IMR-90 (cell line): Measurements from ENCODE around the gene ULK2. TPM values are rescaled to one million over a fixed set of nuclear protein-coding genes. Genes with fewer than 3 reads are reported as not detected.

Experiments
- ATAC-seq: fragments of 200-7000 bp; cut with Tn5 transposase; 2 replicates; pipeline ENCODE4 v1.9.1; 2020; ENCODE audit warnings: low read depth, mild to moderate bottlenecking, moderate library complexity
- BruUV-seq: library from RNA; stranded (reverse); fragments of 400-500 nt; replicated peaks from 2 replicates; lab custom pipeline; 2021; lab: Mats Ljungman, UMichigan
- CTCF ChIA-PET: fragments of 300-600 bp; formaldehyde crosslinking; extraction: SDS; loops from one replicate; lab custom pipeline; 2021; ENCODE audit warnings: antibody characterized with exemption; lab: Yijun Ruan, JAX
- POLR2A ChIA-PET: fragments of 300-600 bp; sonication (Branson Sonifier 250); formaldehyde crosslinking; loops from one replicate; lab custom pipeline; 2022; ENCODE audit warnings: antibody characterized with exemption; ENCODE audit not compliant: unreplicated experiment; lab: Charles Lee
- DNase-seq: peaks from one replicate; pipeline ENCODE4 v3.0.0; 2013
- H2AFZ ChIP-seq: replicated peaks from 2 replicates; pipeline ENCODE3; 2013; ENCODE audit warnings: low read length, mild to moderate bottlenecking; ENCODE audit not compliant: poor library complexity
- H2AK5ac ChIP-seq: 2 replicates; pipeline ENCODE4 v1.6.1; 2013; ENCODE audit warnings: low read depth, low read length, inconsistent platforms
- H2AK9ac ChIP-seq: replicated peaks from 2 replicates; pipeline ENCODE3; 2013; ENCODE audit warnings: mild to moderate bottlenecking, low read depth, low read length, moderate library complexity; ENCODE audit not compliant: poor library complexity
- H2BK120ac ChIP-seq: 2 replicates; pipeline ENCODE4 v1.6.1; 2013; ENCODE audit warnings: low read depth, low read length, inconsistent platforms
- H2BK15ac ChIP-seq: 3 replicates; pipeline ENCODE4 v1.6.1; 2013; ENCODE audit warnings: low read depth, low read length, inconsistent platforms
- H2BK20ac ChIP-seq: 2 replicates; pipeline ENCODE4 v1.6.1; 2013; ENCODE audit warnings: low read depth, mild to moderate bottlenecking, inconsistent platforms, low read length, moderate library complexity
- H2BK5ac ChIP-seq: 2 replicates; pipeline ENCODE4 v1.6.1; 2013; ENCODE audit warnings: mild to moderate bottlenecking, low read depth, low read length, inconsistent platforms; ENCODE audit not compliant: poor library complexity, severe bottlenecking
- H3K14ac ChIP-seq: replicated peaks from 2 replicates; pipeline ENCODE4 v1.6.1; 2013; ENCODE audit warnings: low read depth, low read length, inconsistent platforms
- H3K18ac ChIP-seq: 2 replicates; pipeline ENCODE4 v1.6.1; 2013; ENCODE audit warnings: low read depth, low read length, control low read depth
- H3K23ac ChIP-seq: 2 replicates; pipeline ENCODE4 v1.6.1; 2013; ENCODE audit warnings: low read depth, low read length, inconsistent platforms
- H3K27ac ChIP-seq: 2 replicates; pipeline ENCODE4 v1.5.1; 2013; ENCODE audit warnings: mild to moderate bottlenecking, control low read depth, low read length; ENCODE audit not compliant: insufficient read depth
- H3K27me3 ChIP-seq: 2 replicates; pipeline ENCODE4 v1.6.1; 2013; ENCODE audit warnings: low read length; ENCODE audit not compliant: control insufficient read depth, insufficient read depth
- H3K36me3 ChIP-seq: 2 replicates; pipeline ENCODE4 v1.6.1; 2013; ENCODE audit warnings: low read length, mixed read lengths; ENCODE audit not compliant: control insufficient read depth, insufficient read depth
- H3K4ac ChIP-seq: 2 replicates; pipeline ENCODE4 v1.6.1; 2013; ENCODE audit warnings: low read depth, low read length, inconsistent platforms
- H3K4me1 ChIP-seq: 2 replicates; pipeline ENCODE4 v1.6.1; 2013; ENCODE audit warnings: low read length, mixed read lengths; ENCODE audit not compliant: control insufficient read depth, insufficient read depth
- H3K4me2 ChIP-seq: 2 replicates; pipeline ENCODE4 v1.6.1; 2013; ENCODE audit warnings: low read depth, mild to moderate bottlenecking, control low read depth, low read length, moderate library complexity
- H3K4me3 ChIP-seq: 2 replicates; pipeline ENCODE4 v1.5.1; 2013; ENCODE audit warnings: low read depth, mild to moderate bottlenecking, control low read depth, low read length, moderate library complexity; ENCODE audit not compliant: insufficient read depth
- H3K56ac ChIP-seq: 2 replicates; pipeline ENCODE4 v1.6.1; 2013; ENCODE audit warnings: low read length, inconsistent platforms; ENCODE audit not compliant: insufficient read depth; ENCODE audit errors: extremely low read depth
- H3K79me1 ChIP-seq, 2 experiments: 2 replicates each; pipeline ENCODE4 v1.6.1; 2013; ENCODE audit warnings: low read length in 2 of 2, inconsistent platforms in 1 of 2, low read depth in 1 of 2
- H3K9ac ChIP-seq: 2 replicates; pipeline ENCODE4 v1.6.1; 2013; ENCODE audit warnings: low read depth, low read length, control low read depth
- H3K9me1 ChIP-seq: 2 replicates; pipeline ENCODE4 v1.6.1; 2013; ENCODE audit warnings: low read length, inconsistent platforms; ENCODE audit not compliant: insufficient read depth
- H3K9me3 ChIP-seq: 2 replicates; pipeline ENCODE4 v1.6.1; 2013; ENCODE audit warnings: low read length; ENCODE audit not compliant: control insufficient read depth, insufficient read depth
- H4K20me1 ChIP-seq: 2 replicates; pipeline ENCODE4 v1.6.1; 2013; ENCODE audit warnings: low read length, inconsistent platforms; ENCODE audit not compliant: insufficient read depth
- H4K5ac ChIP-seq: 2 replicates; pipeline ENCODE4 v1.6.1; 2013; ENCODE audit warnings: mild to moderate bottlenecking, low read depth, low read length, control low read depth
- H4K8ac ChIP-seq, 2 experiments: 2 replicates each; pipeline ENCODE4 v1.6.1; 2013; ENCODE audit warnings: low read depth in 2 of 2, low read length in 2 of 2, control low read depth in 1 of 2, inconsistent platforms in 1 of 2
- H4K91ac ChIP-seq: 2 replicates; pipeline ENCODE4 v1.6.1; 2013; ENCODE audit warnings: low read depth, low read length, inconsistent platforms; ENCODE audit not compliant: insufficient read depth
- BHLHE40 ChIP-seq: fragments of 150-350 bp; IDR thresholded peaks from 2 replicates; pipeline ENCODE4 v1.6.1; 2016; ENCODE audit warnings: mild to moderate bottlenecking, low read depth, low read length
- CEBPB ChIP-seq: IDR thresholded peaks from 2 replicates; pipeline ENCODE4 v1.6.1; 2012; ENCODE audit warnings: low read depth, low read length, improper control_type of control experiment
- WGBS, 2 experiments: methylation state at CpG; one replicate each; pipeline versions ENCODE4 v1.1.5 to v1.1.7; 2013; ENCODE audit warnings: missing lambda C conversion rate in 2 of 2; ENCODE audit not compliant: insufficient read length in 1 of 2; ENCODE audit errors: extremely low coverage in 2 of 2; 5-methylcytosine and 5-hydroxymethylcytosine counted together
- dilution Hi-C: fragments of 300-500 bp; cut with HindIII; formaldehyde crosslinking; loops from one replicate; pipeline ENCODE4 v1.14.3; 2018; ENCODE audit warnings: low sequenced_read_pairs; ENCODE audit not compliant: unreplicated experiment
- in situ Hi-C: fragments of 300-500 bp; cut with MboI; formaldehyde crosslinking; loops from 3 replicates; pipeline ENCODE4 v1.14.3; 2019; ENCODE audit warnings: low sequenced_read_pairs, inconsistent platforms, mixed read lengths
- intact Hi-C: fragments of 100-400 bp; cut with micrococcal nuclease; formaldehyde crosslinking; loops from 2 replicates; pipeline ENCODE4 v1.10.0; 2022
- polyA plus RNA-seq, 3 experiments: library from polyadenylated mRNA; depleted of rRNA; stranded (reverse); fragments of >200 nt; gene quantifications; 2 replicates each; pipeline ENCODE4 v1.2.3, GENCODE V29; 2012; ENCODE audit warnings: low replicate concordance in 1 of 3
- total RNA-seq: library from RNA; depleted of rRNA; stranded (reverse); fragments of >200 nt; gene quantifications from 2 replicates; pipeline ENCODE4 v1.2.3, GENCODE V29; 2012

ULK2 gene
- total and polyA plus RNA-seq, 2 of the 4 experiments (the other 2 are of a cell fraction) = 8.9 to 10.8 TPM

DNA sequence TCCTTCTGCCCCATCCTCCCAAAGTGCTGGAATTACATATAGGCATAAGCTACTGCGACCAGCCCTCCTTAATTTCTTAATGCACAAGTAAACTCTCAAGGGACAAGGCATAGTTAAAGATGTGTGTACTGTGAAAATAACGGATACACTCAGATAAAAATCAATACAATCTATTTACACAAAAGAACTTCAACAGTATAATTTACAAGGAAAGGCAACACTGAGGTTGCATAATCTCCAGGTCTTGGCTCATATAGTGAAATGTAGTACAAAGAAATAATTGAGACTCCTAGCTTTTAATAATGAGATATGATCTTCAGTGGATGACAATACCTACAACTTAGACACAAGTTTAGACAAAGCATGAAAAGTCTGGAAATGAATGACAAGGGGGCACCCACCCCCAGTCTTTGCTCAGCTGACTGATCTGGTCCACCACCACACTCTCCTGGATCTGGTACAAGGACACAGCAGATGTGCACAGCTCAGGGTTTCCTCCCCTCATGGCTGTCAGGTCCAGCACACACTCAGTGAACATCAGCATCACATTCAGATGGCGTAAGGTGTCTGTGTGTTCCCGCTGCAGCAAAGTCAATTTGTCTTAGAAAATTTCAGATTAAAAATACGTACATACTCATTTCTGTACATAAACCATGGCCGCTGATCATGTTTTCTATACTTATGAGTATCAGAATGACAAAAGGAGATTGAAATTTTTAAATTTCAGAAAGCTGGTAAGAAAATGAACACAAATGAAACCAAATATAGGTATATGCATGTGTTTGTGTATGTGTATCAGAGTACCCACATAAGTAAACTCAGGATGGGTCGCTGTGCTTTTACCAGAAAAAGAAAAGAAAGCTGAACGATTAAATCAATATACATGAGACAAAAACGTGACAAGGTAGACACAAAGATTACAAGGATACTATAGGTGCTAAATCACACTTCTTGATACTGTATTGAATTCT is 86.0 kb downstream of the ULK2 start:
- H2BK120ac ChIP-seq = no peak overlapping the region
- TF ChIP-seq CEBPB (no peak), BHLHE40 (no peak)
- H3K9me1 ChIP-seq = no peaks in the 10 kb centered on the region; the same call in 1 of the 2 replicates
- no peak overlapping the region for H3K23ac ChIP-seq
- no CpG with 5 or more reads among the region's 9 CpGs for WGBS, 2 experiments
- POLR2A ChIA-PET = interaction anchor here (0.6 kb wide), 1 partner anchor 15 kb away, joined by 12 read pairs; no protein-coding TSS in a partner anchor
- intact Hi-C loops = no loop called here
- H3K27ac ChIP-seq = no peak overlapping the region
- ATAC-seq (no peak), DNase-seq (no peak)
- H3K14ac ChIP-seq = no peak overlapping the region
- H2BK15ac ChIP-seq = no peak overlapping the region
- H2AFZ ChIP-seq = no peak overlapping the region
- dilution Hi-C loops = no loop called here
- CTCF ChIA-PET = interaction anchor here (0.6 kb wide), 1 partner anchor 13 kb away, joined by 4 read pairs; no protein-coding TSS in a partner anchor
- H2BK5ac ChIP-seq = no peak overlapping the region
- no TSS peak for BruUV-seq
- no peak overlapping the region for H2AK5ac ChIP-seq
- no peak overlapping the region for H2BK20ac ChIP-seq
- no peaks in the 10 kb centered on the region for H4K20me1 ChIP-seq
- H4K91ac ChIP-seq = no peak overlapping the region
- no peak overlapping the region for H3K18ac ChIP-seq
- no peak overlapping the region for H4K8ac ChIP-seq
- no peak overlapping the region for H3K9ac ChIP-seq
- H3K56ac ChIP-seq = no peak overlapping the region
- H3K36me3 ChIP-seq = peaks cover 16% of the 10 kb centered on the region
- H3K27me3 ChIP-seq = no peaks in the 10 kb centered on the region
- in situ Hi-C loops = no loop called here
- no peak overlapping the region for H3K4me2 ChIP-seq
- no peak overlapping the region for H3K4me3 ChIP-seq
- H4K5ac ChIP-seq = no peak overlapping the region
- no peak overlapping the region for H3K4ac ChIP-seq
- no peaks in the 10 kb centered on the region for H3K79me1 ChIP-seq
- H3K4me1 ChIP-seq = no peaks in the 10 kb centered on the region
- no peaks in the 10 kb centered on the region for H3K9me3 ChIP-seq
- H2AK9ac ChIP-seq = no peak overlapping the region
